ENCODE measurements around the gene UNC5A.

GRCh38 chr5:176916337-176916736 lies 106.0 kb downstream of the UNC5A start:
- TF ChIP-seq GATA3 (IDR thresholded peaks at IDR 0.05; ENCODE audit: low read depth, low read length) (no peak), GATA2 (IDR thresholded peaks at IDR 0.05; ENCODE audit: low read depth, low read length) (no peak)
